ENCODE measurements around the gene COL8A1.
"Not testable (repeated sequence)": the region's sequence is repeated elsewhere in the genome, so short reads cannot be mapped to it uniquely, and the experiment has no call there.

The COL8A1 gene

GRCh38 chr3:99638167-99638948, at the start of gene COL8A1:
TSS of gene COL8A1 (plus strand) at chr3:99638594. CDS start at chr3:99790683, 152,089 bp downstream.
- no peak for DNase-seq

- not testable (repeated sequence) for DNase-seq
These were observed 49.2 kb upstream of the COL8A1 start for GRCh38 chr3:99589168-99589567.

GRCh38 chr3:99599894-99600293, 38.5 kb upstream of the COL8A1 start:
- DNase-seq: no peak

- DNase-seq: no peak
These were observed 36.9 kb upstream of the COL8A1 start for GRCh38 chr3:99601515-99601914.

- no peak for DNase-seq
These were observed 36.2 kb upstream of the COL8A1 start for GRCh38 chr3:99602183-99602582.

- no peak for DNase-seq
These were observed 31.2 kb upstream of the COL8A1 start for GRCh38 chr3:99607151-99607550.

- no peak for DNase-seq
These were observed 23.6 kb upstream of the COL8A1 start for GRCh38 chr3:99614768-99615167.

DNA sequence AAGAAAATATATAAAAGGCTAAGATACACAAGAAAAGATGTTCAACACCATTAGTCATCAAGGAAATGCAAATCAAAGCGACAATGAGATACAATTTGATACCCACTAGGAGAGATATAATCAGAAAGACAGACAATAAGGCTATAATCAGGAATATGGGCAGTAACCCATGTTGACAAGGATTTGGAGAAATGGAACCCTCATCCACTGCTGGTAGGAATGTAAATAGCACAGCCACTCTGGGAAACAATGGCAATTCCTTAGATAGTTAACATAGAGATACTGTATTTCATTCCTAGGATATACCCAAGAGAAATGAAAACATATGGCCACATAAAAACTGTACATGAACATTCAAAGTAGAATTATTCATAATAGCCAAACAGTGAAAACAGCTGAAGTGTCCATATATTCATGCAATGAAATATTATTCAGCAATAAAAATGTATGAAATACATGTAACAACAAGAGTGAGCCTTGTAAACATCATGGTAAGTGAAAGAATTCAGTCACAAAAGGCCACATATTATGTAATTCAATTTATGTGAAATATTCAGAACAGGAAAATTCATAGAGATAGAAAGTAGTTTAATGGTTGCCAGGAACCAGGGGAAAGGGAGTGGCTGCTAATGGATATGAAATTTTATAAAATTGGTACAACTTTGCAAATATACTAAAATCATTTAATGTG, 18.2 kb upstream of the COL8A1 start:
- DNase-seq: no peak

DNA sequence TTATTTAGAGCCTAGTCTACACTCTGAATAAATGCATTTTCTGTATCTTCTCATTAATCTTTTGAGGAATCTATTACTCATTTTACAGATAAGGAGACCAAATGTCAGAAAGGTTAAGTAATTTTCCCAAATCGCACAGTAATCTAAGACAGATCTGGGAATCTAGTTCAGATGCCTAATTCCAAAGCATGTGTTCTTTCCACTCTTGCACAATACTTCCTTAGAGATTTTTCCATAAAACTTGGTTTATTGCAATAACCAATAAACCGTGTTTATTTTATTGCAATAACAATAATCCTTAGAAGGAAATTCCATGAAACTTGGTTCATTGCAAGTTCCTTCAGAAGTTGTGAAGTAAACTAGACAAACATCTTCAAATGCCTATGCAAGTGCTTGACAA, 17.4 kb upstream of the COL8A1 start:
- DNase-seq: no peak

GRCh38 chr3:99624496-99625236, 13.7 kb upstream of the COL8A1 start:
- DNase-seq: no peak

DNA sequence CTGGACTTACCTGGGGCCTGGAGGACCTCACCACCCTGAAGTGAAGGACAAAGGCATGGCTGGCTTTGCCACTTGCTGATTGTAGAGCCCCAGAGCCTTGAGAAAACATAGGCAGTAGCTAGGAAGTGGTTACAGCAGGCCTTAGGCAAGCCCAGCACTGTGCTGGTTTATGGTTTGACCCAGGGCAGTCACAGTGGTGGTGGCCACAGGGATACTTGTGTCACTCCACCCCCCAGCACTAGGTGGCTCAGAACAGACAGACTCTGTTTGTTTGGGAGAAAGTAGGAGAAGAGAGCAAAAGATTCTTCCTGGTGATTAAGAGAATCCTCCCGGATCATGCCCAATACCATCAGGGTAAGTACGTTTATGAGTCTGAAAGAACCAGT, 13.2 kb upstream of the COL8A1 start:
- no peak for DNase-seq

GRCh38 chr3:99625643-99626416, 12.6 kb upstream of the COL8A1 start:
- no peak for DNase-seq

DNA sequence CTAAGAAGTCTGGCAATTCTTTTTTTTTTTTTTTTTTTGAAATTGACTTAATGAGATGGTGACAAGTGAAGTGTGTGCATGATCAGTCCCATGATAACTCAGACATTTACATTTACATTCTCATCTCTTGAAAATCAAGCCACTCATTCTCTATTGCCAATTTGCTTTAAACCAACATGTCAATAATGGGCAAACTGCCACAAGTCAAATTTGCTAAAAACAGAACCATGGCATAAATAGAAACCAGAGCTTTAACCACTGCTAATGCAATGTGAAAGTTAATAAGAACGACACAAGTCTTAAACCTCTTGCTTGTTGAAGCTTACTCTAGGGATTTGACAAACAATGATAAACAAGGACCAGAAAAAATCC, 12.0 kb upstream of the COL8A1 start:
- DNase-seq: no peak

- DNase-seq: no peak
These were observed 11.2 kb upstream of the COL8A1 start for GRCh38 chr3:99627062-99627826.

DNA sequence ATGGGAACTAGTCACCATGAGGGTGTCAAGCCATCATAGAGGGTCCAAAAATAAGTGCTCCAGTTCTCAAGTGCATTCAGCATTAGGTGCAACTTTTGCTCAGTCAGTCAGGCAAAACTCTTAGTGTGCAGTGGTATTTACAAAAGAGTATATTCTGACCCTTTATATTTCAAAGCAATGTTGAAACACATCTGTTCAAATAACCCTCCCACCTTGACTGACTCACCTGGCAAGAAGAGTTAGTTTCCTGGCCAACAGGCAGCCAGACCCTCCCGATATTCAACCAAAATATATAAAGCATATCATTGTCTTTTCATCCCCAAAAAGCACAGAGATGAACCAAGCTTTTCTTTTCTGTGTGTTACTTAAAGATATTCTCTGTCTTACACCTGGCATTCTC, 7.6 kb upstream of the COL8A1 start:
- no peak for DNase-seq

DNA sequence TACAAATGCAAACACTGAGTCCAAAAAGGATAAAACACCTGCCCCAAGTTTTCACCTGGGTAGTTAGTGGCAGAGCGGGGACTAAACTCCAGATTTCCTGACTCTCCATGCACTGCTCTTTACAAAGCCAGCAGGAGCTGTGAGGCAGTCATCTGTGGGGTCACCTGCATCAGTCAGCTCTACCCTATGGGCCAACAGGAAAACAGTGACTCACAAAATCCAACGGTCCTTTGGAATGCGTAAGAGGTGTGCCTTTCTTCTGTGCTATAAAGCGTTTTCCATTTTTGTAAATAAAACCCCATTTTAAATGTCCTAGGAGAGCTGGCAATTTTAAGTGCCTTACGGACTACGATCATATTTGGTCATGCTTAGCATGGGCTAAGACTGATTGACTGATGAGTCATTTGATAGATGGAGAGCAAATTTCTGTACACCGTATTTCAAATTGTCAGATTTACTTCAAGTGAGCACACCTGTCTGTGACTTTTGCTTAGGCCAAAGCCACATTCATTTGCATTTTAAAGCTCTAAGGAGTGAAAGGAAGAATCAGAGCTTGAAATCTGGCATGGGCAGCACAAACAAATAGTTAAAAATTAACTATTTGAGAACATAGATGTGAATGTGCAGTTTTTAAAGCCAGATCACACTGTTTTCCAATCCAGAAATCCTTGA, 4.4 kb upstream of the COL8A1 start:
- no peak for DNase-seq

GRCh38 chr3:99634881-99635280, 3.5 kb upstream of the COL8A1 start:
- no peak for DNase-seq

DNA sequence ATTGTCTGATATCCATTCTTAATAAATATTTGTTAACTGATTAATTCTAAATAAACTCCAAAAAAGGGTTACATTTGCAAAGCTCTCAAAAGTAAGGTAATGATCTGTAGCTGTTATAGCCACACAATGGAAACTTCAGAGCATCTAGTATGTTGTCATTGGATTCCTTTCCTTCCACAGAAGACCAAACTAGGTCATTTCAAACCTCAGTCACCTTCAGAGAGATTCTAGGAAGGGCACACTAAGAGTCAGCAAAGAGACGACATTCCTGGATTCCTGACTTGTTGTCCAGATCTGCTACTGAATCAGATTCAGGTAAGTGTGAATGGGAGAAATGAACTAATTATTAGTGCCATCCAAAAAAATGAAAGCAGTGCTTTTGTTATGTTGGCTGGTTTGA, 3.0 kb upstream of the COL8A1 start:
- no peak for DNase-seq

GRCh38 chr3:99637016-99637367, 1.4 kb upstream of the COL8A1 start:
- DNase-seq: no peak

DNA sequence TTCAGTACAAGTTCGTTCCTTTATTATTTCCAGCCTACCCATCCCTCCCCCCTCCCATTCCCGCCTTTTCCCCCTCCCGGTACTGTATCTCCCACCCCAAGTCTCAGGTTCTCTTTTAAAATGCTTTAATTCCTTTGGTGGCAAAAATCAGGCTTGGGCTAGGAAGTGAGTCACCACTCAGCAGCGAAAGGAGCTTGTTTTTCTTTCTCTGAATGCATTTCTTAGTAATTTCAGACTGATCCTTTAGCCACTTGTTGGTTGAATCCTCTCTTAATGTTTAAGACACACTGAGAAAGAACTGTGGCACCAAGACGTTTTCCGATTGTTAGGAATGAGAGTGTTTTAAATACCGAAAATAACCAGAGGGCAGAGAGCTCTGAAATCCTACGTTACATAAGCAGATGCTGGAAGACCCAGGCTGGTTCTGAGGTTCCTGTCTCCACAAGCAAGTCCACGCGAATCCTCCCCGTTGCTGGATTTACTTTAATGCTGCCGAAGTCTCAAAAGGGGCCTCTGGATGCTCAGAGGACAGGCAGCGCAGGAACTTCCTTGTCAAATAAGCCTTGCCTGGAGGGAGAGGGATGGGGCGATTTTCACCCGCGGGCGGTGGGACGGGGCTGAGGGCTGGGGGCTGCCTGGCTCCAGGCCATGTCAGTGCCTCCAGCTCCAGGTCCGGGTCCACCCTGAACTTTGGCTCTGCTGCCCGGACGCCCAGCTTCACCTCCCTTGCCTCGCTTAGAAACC, 854 bp upstream of the COL8A1 start:
- no peak for DNase-seq

GRCh38 chr3:99639579-99639978, 1.2 kb downstream of the COL8A1 start:
- no peak for DNase-seq

Measured in NCI-H2171 (cell line).